ENCODE data around the gene CCR7.
A peak's percentile ranks its signal among the peaks of the same experiment; 100 is the strongest.

Gene CCR7

GRCh38 chr17:40538019-40538935, 27.0 kb downstream of the CCR7 start:
- DNase-seq (no peak), ATAC-seq (replicated peaks) (no peak)
- H3K27me3 Mint-ChIP-seq: no peaks in the 10 kb centered on the region
- peaks cover 37% of the 10 kb centered on the region for H3K36me3 Mint-ChIP-seq (ENCODE audit: insufficient read depth)
- peaks cover 69 to 76% of the 10 kb centered on the region in 2 donors for H3K4me1 Mint-ChIP-seq (ENCODE audit: low read depth in 2 of 2)
- peak overlapping the region; percentile 79 to 80 for H3K27ac Mint-ChIP-seq
- no peak overlapping the region for H3K4me3 Mint-ChIP-seq
- H3K9me3 Mint-ChIP-seq: no peaks in the 10 kb centered on the region

GRCh38 chr17:40536295-40537171, 28.7 kb downstream of the CCR7 start:
- Mint-ChIP-seq H3K27ac (peak overlapping the region; percentile 79 to 98), H3K27me3 (no peaks in the 10 kb centered on the region), H3K9me3 (no peaks in the 10 kb centered on the region), H3K4me3 (peak overlapping the region in 1 of 2 donors; percentile 22), H3K4me1 (ENCODE audit: low read depth in 2 of 2) (peaks cover 71 to 76% of the 10 kb centered on the region in 2 donors), H3K36me3 (ENCODE audit: insufficient read depth) (peaks cover 30% of the 10 kb centered on the region)
- no peak for ATAC-seq (replicated peaks)
- DNase-seq: no peak

- peaks cover 69 to 76% of the 10 kb centered on the region in 2 donors for H3K4me1 Mint-ChIP-seq (ENCODE audit: low read depth in 2 of 2)
- no peak overlapping the region for H3K4me3 Mint-ChIP-seq
- peaks cover 24% of the 10 kb centered on the region for H3K36me3 Mint-ChIP-seq (ENCODE audit: insufficient read depth)
- H3K27ac Mint-ChIP-seq: peak overlapping the region; percentile 79 to 98
- no peak for ATAC-seq (replicated peaks)
- no peak for DNase-seq
- H3K9me3 Mint-ChIP-seq: no peaks in the 10 kb centered on the region
- no peaks in the 10 kb centered on the region for H3K27me3 Mint-ChIP-seq
Observed at GRCh38 chr17:40535924-40536294, 29.4 kb downstream of the CCR7 start.

GRCh38 chr17:40535438-40535837, 29.8 kb downstream of the CCR7 start:
- no peaks in the 10 kb centered on the region for H3K27me3 Mint-ChIP-seq
- no peaks in the 10 kb centered on the region for H3K9me3 Mint-ChIP-seq
- ATAC-seq (replicated peaks) (no peak), DNase-seq (no peak)
- no peak overlapping the region for H3K4me3 Mint-ChIP-seq
- peaks cover 19% of the 10 kb centered on the region for H3K36me3 Mint-ChIP-seq (ENCODE audit: insufficient read depth)
- peak overlapping the region; percentile 98 for H3K27ac Mint-ChIP-seq
- H3K4me1 Mint-ChIP-seq (ENCODE audit: low read depth in 2 of 2): peaks cover 69 to 76% of the 10 kb centered on the region in 2 donors

GRCh38 chr17:40534371-40535189, 30.7 kb downstream of the CCR7 start:
- peaks cover 17% of the 10 kb centered on the region for H3K36me3 Mint-ChIP-seq (ENCODE audit: insufficient read depth)
- H3K9me3 Mint-ChIP-seq: no peaks in the 10 kb centered on the region
- H3K4me1 Mint-ChIP-seq (ENCODE audit: low read depth in 2 of 2): peaks cover 64 to 71% of the 10 kb centered on the region in 2 donors
- peak overlapping the region; percentile 33 to 48 for H3K4me3 Mint-ChIP-seq
- DNase-seq (no peak), ATAC-seq (replicated peaks) (no peak)
- H3K27ac Mint-ChIP-seq: peak overlapping the region; percentile 98
- H3K27me3 Mint-ChIP-seq: no peaks in the 10 kb centered on the region

- H3K27ac Mint-ChIP-seq: peak overlapping the region; percentile 98
- H3K9me3 Mint-ChIP-seq: no peaks in the 10 kb centered on the region
- H3K36me3 Mint-ChIP-seq (ENCODE audit: insufficient read depth): peaks cover 17% of the 10 kb centered on the region
- ATAC-seq (replicated peaks): no peak
- H3K4me1 Mint-ChIP-seq (ENCODE audit: low read depth in 2 of 2): peaks cover 62 to 65% of the 10 kb centered on the region in 2 donors
- no peaks in the 10 kb centered on the region for H3K27me3 Mint-ChIP-seq
- H3K4me3 Mint-ChIP-seq: peak overlapping the region; percentile 70
- DNase-seq: no peak
Observed at GRCh38 chr17:40533896-40534295, 31.4 kb downstream of the CCR7 start.

GRCh38 chr17:40532520-40533253, 32.6 kb downstream of the CCR7 start:
- DNase-seq (no peak), ATAC-seq (replicated peaks) (no peak)
- Mint-ChIP-seq H3K4me1 (ENCODE audit: low read depth in 2 of 2) (peaks cover 67 to 76% of the 10 kb centered on the region in 2 donors), H3K27me3 (no peaks in the 10 kb centered on the region), H3K36me3 (ENCODE audit: insufficient read depth) (peaks cover 17% of the 10 kb centered on the region), H3K9me3 (no peaks in the 10 kb centered on the region), H3K27ac (peak overlapping the region; percentile 98), H3K4me3 (peak overlapping the region; percentile 70)

GRCh38 chr17:40531051-40531991, 34.0 kb downstream of the CCR7 start:
- peaks cover 21% of the 10 kb centered on the region for H3K36me3 Mint-ChIP-seq (ENCODE audit: insufficient read depth)
- H3K27me3 Mint-ChIP-seq: no peaks in the 10 kb centered on the region
- H3K4me3 Mint-ChIP-seq: peak overlapping the region; percentile 37 to 55
- H3K9me3 Mint-ChIP-seq: no peaks in the 10 kb centered on the region
- peaks cover 57 to 65% of the 10 kb centered on the region in 2 donors for H3K4me1 Mint-ChIP-seq (ENCODE audit: low read depth in 2 of 2)
- DNase-seq (peak in 2 of 3 experiments; percentile 43 to 47), ATAC-seq (replicated peaks) (no peak)
- peak overlapping the region; percentile 45 to 95 for H3K27ac Mint-ChIP-seq

- peak overlapping the region; percentile 39 to 95 for H3K27ac Mint-ChIP-seq
- peaks cover 51 to 58% of the 10 kb centered on the region in 2 donors for H3K4me1 Mint-ChIP-seq (ENCODE audit: low read depth in 2 of 2)
- no peaks in the 10 kb centered on the region for H3K9me3 Mint-ChIP-seq
- peak overlapping the region; percentile 13 to 55 for H3K4me3 Mint-ChIP-seq
- no peaks in the 10 kb centered on the region for H3K27me3 Mint-ChIP-seq
- peaks cover 21% of the 10 kb centered on the region for H3K36me3 Mint-ChIP-seq (ENCODE audit: insufficient read depth)
- DNase-seq: no peak
- ATAC-seq (replicated peaks): no peak
Observed at GRCh38 chr17:40530531-40530994, 34.7 kb downstream of the CCR7 start.

GRCh38 chr17:40529991-40530390, 35.3 kb downstream of the CCR7 start:
- H3K4me3 Mint-ChIP-seq: no peak overlapping the region
- no peak for DNase-seq
- H3K9me3 Mint-ChIP-seq: no peaks in the 10 kb centered on the region
- H3K27ac Mint-ChIP-seq: peak overlapping the region; percentile 39 to 95
- H3K36me3 Mint-ChIP-seq (ENCODE audit: insufficient read depth): peaks cover 21% of the 10 kb centered on the region
- ATAC-seq (replicated peaks): no peak
- H3K27me3 Mint-ChIP-seq: no peaks in the 10 kb centered on the region
- peaks cover 51 to 58% of the 10 kb centered on the region in 2 donors for H3K4me1 Mint-ChIP-seq (ENCODE audit: low read depth in 2 of 2)

GRCh38 chr17:40528692-40529417, 36.4 kb downstream of the CCR7 start:
- ATAC-seq (replicated peaks) (peak; percentile 57), DNase-seq (peak in 2 of 3 experiments; percentile 29 to 50)
- Mint-ChIP-seq H3K27ac (peak overlapping the region in 1 of 2 donors; percentile 95), H3K4me1 (ENCODE audit: low read depth in 2 of 2) (peaks cover 44 to 50% of the 10 kb centered on the region in 2 donors), H3K4me3 (peak overlapping the region; percentile 62 to 64), H3K27me3 (no peaks in the 10 kb centered on the region), H3K9me3 (no peaks in the 10 kb centered on the region), H3K36me3 (ENCODE audit: insufficient read depth) (peaks cover 16% of the 10 kb centered on the region)
